GM21526 (cell line): ENCODE data around the gene LCMT2.

ENCODE experiments used
- ATAC-seq: cut with Tn5 transposase; IDR thresholded peaks from one replicate; pipeline ENCODE4 v1.9.1; 2021; ENCODE audit warnings: moderate library complexity; ENCODE audit not compliant: unreplicated experiment, low FRiP score

The LCMT2 gene, protein sequence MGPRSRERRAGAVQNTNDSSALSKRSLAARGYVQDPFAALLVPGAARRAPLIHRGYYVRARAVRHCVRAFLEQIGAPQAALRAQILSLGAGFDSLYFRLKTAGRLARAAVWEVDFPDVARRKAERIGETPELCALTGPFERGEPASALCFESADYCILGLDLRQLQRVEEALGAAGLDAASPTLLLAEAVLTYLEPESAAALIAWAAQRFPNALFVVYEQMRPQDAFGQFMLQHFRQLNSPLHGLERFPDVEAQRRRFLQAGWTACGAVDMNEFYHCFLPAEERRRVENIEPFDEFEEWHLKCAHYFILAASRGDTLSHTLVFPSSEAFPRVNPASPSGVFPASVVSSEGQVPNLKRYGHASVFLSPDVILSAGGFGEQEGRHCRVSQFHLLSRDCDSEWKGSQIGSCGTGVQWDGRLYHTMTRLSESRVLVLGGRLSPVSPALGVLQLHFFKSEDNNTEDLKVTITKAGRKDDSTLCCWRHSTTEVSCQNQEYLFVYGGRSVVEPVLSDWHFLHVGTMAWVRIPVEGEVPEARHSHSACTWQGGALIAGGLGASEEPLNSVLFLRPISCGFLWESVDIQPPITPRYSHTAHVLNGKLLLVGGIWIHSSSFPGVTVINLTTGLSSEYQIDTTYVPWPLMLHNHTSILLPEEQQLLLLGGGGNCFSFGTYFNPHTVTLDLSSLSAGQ

DNA sequence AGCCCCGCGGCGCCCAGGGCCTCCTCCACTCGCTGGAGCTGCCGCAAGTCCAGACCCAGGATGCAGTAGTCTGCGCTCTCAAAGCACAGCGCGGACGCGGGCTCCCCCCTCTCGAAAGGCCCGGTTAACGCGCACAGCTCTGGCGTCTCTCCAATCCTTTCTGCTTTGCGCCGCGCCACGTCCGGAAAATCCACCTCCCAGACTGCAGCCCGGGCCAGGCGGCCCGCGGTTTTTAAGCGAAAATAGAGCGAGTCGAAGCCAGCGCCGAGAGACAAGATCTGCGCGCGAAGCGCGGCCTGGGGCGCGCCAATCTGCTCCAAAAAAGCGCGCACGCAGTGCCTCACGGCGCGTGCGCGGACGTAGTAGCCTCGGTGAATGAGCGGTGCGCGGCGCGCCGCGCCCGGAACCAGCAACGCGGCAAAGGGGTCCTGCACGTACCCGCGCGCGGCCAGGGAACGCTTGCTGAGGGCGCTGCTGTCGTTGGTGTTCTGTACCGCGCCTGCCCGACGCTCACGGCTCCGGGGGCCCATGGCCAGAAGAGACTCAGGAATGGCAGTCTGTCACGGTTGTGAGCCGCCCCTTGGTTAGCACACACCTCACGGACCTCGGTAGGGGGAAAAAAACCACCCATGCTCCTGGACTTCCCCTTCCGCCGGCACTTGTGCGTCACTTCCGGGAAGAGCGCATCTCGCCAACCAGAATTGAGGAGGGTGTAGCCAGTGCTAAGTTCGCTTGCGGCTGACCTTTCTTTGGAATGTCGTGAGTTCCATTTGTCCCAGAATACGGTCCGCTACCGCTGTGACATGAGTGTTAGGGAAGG is at the start of gene LCMT2:
LCMT2 (minus strand) TSS at position 614 of the 820 bp plus-strand sequence; CDS start at position 530, 84 bp downstream.
- ATAC-seq: peak; percentile 85

DNA sequence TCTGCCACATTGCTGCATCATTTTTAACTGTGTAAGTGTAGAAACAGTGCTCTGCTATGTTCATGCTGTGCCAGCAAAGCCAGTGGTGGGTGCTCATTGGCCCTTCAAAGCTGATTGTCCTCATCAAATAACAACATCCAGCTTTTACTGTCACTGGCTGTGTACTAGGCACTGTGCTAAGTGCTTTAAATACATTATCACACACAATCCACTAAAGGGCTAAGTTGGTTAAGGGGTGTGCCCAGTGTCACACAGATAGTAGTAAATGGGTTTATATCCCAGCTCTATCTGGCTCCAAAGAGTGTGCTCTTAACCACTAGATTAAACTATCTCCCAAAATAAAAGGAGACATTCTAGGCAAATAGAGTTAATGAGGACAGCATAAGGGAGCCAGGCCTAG is 48.2 kb upstream of the LCMT2 start:
- ATAC-seq: no peak

DNA sequence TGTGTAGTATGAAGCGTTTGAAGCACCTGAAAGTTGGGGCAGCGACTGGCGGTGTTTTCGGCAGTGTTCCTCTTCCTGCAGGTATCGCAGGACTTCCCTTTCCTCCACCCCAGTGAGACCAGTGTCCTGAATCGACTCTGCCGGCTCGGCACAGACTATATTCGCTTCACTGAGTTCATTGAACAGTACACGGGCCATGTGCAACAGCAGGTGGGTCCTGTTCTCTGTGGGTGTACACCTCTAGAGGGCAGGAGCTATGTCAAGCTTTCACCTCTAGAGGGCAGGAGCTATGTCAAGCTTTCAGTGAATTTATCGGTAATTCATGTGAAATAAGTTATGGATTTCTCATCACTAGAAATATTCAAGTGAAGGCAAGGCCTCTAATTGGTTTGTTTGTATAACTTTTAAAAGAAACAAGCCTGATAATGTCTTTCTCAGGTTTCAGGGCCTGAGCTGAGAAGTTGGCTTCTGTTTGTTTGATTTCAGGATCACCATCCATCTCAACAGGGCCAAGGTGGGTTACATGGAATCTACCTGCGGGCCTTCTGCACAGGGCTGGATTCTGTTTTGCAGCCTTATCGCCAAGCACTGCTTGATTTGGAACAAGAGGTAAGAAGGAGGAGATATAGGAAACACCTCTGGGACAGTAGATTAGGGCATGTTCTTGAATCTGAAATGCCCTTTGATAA is 45.8 kb upstream of the LCMT2 start:
- no peak for ATAC-seq

DNA sequence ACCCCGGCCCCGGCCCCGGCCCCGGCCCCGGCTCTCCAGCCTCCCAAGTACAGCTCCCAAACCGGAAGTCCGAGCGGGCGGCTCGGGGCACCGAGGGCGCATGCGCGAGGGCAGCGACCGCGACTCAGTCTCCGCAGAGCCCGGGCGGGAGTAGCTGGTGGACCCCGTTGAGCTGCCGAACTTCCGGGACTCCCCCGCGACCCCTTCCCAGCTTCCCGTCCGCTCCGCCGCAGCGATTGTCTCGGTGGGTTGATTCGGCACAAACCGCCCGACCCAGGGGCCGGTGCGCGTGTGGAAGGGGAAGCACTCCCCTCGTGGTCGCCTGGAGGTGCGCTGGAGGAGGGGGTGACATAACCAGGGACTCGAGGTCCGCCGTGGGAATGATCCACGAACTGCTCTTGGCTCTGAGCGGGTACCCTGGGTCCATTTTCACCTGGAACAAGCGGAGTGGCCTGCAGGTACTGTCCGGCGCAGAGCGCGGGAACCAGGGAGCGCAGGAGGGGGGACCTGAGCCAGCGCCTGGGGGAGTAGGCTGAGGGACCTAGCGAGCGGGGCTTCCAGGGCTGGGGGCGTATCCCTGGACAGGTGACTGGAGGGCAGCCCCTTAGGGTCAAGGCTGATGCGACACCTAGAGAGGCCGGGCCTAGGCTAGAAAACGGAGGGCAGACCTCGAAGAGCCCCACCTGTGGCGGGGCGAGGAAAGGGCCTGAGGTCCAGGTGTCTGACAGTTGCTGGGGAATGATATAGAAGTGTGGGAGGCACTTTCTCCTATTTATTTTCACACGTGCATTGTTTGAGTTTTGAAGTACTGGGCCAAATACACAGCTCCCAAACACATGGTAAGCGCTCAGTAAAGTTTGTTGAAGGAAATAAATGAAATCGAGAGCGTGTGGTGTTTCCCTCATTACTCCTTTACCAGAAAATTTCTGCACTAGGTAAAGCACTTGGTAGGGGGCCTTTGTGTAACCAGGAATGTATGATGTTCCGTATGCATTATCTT is 40.9 kb upstream of the LCMT2 start, which contains the start of the genes TUBGCP4 and ZSCAN29:
TUBGCP4 (plus strand) TSS at position 127 of the 1,000 bp plus-strand sequence; CDS start at position 381, 254 bp downstream.
ZSCAN29 (minus strand) TSS at position 69 of the 1,000 bp plus-strand sequence. CDS start 1,130 bp downstream, outside the sequence.
- peak; percentile 73 for ATAC-seq

DNA sequence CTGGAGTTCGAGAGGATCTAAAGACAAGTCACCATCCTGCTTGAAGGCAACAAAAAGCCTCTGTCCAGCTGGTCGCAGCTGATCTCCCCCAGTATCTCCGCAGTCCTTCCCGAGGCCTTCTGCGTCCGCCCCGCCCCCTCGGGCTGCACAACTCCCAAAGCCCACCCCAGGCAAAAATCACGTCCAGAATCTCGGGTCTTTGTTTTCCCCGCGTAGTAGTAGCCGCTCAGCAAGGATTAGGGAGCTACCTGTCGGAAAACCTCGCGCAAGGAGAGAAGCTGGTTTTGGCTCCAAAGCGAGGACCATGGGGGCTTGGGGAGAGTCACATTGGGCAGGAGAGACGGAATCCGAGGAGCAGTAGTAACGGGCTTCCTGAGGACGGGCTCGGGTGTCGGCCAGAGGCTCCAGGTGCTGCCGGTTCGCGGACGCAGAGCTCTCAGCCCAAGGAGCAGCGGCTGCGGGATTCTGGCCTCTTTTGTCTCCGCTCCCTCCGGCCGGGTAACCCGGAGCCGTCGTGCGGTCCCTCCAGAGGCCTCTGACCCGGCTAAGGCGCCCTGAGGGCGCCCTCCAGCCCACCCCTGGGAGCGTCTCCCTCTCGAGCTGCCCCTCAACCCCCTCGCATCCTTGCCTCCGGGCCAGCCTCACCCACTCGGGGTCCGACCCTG is 40.1 kb upstream of the LCMT2 start:
- ATAC-seq: peak; percentile 13

DNA sequence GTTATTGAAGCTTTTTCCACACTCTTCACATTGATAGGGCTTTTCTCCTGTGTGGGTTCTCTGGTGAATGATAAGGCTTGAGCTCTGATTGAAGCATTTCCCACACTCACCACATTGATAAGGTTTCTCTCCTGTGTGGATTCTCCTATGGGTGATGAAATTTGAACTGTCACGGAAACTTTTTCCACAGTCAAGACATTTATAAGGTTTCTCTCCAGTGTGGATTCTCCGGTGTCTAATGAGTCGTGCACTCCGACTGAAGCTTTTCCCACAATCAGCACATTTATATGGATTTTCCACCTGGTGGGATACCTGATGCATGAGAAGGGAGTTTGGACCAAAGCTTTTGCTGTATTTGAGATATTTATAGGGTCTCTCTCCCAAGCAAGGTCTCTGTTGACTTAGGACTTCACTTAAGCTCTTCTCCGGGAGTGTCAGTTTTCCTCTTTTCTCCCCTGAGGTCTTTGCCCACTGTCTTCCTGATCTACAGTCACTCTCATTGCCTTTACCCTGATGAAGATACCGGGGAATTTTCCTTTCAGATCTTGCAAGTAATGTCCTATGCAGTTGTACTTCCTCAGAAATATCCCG is 31.0 kb upstream of the LCMT2 start:
- no peak for ATAC-seq

DNA sequence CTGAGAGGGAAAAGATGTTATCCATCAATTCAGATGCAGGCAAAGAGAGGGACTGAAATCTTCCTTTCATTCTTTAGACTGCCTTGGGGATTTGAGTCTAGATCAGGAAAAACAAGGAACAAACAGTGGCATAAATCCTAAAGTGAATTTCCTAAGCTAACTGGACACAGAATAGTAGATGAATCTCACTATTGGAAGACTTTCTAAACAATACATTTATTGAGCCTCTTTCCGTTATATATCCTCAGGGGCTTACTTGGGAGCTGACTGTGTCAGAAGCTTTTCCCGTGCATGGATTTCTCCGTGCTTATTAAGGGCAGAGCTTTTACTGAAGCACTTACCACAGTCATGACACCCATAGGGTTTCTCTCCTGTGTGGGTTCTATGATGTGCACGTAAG is 30.4 kb upstream of the LCMT2 start:
- ATAC-seq: no peak

DNA sequence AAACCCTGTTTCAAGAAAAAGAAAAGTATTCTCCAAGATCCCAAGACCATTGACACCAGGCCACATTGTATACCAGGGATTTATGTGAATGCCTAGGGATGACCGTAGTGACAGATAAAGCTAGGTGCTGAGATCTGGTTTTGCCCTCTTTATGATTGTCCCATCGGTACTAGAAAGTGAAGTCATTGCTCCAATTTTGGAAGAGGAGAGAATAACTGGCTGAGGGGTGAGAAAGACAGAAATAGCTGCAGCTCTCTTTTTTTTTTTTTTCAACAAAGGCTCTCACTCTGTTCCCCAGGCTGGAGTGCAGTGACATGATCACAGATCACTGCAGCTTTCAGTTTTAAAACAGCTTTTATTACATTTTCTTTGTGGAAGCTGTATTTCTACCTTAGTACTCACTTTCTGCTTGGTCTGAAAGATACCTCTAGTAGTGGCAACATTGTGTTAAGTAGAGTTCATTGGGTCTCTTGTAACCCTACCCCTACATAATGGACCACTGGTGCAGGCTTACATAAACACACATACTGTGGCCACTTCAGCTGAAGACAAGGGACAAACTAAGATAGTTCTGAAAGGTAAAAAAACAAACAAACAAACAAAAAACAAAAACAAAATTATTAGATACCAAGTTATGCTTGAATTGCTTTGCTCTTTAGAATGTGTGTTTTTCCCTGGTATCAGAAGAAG is 22.5 kb upstream of the LCMT2 start:
- ATAC-seq: no peak

DNA sequence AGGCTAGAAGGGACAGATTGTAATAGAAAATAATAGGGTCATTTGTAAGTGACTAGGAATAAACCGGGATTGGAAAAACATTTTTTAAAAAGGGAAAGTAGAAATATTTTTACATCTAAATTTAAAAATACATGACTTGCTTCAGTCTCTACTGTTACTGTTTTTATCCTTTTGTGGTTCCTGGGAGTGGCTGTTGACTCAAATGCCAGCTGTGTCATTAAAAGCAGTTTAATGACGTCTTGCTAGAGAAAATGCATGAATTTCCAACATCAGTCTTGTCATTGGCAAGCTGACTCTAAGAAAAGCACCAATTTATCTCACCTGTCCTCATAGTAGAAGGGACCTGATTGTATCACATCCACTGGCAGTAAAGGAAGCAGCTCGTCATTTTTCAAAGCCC is 16.7 kb upstream of the LCMT2 start:
- ATAC-seq: no peak

DNA sequence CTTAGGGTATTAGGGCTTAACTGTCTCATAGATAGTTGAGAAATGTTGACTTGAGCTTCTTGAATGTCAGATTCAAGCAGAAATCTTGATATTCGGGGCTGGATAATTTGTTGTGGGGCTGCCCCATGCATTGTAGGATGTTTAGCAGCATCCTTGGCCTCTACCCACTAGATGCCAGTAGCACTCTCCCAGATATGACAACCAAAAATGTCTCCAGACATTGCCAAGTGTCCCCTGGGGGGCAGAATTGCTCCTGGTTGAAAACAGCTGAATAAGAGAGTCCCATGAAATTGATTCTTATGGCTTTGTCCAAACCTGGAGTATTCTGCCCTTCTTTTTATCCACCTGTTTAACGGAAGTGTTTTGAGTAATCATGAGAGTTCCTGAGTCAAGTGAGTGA is 15.9 kb upstream of the LCMT2 start:
- no peak for ATAC-seq

DNA sequence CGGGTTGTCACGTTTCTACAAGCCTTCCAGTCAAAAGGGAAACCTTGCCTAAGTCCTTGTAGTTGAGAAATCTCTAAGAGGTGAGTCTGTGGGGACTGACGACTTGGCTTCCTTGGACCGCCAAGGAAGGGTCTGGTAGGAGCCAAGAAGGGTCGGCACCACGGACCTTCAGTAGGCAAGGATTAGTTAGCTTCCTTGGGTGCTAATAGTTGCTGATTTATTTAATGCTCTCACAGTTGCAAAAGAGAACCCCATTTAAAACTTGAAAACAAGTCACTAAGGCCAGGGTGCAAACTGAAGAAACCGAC is 361 bp upstream of the LCMT2 start:
- peak; percentile 38 for ATAC-seq

DNA sequence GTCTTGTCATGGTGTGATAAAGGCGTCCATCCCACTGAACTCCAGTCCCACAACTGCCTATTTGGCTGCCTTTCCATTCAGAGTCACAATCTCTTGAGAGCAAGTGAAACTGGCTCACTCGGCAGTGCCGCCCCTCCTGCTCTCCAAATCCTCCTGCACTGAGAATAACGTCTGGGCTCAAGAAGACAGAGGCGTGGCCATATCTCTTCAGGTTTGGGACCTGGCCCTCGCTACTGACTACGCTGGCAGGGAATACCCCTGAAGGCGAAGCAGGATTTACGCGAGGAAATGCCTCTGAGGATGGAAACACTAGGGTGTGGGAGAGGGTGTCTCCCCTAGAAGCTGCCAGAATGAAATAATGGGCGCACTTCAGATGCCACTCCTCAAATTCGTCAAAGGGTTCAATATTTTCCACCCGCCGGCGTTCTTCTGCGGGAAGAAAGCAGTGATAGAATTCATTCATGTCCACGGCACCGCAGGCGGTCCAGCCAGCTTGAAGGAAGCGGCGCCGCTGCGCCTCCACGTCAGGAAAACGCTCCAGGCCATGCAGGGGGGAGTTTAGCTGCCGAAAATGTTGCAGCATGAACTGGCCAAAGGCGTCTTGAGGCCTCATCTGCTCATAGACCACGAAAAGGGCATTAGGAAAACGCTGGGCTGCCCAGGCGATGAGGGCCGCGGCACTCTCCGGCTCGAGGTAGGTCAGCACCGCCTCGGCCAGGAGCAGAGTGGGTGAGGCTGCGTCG is 985 bp downstream of the LCMT2 start:
- ATAC-seq: no peak

DNA sequence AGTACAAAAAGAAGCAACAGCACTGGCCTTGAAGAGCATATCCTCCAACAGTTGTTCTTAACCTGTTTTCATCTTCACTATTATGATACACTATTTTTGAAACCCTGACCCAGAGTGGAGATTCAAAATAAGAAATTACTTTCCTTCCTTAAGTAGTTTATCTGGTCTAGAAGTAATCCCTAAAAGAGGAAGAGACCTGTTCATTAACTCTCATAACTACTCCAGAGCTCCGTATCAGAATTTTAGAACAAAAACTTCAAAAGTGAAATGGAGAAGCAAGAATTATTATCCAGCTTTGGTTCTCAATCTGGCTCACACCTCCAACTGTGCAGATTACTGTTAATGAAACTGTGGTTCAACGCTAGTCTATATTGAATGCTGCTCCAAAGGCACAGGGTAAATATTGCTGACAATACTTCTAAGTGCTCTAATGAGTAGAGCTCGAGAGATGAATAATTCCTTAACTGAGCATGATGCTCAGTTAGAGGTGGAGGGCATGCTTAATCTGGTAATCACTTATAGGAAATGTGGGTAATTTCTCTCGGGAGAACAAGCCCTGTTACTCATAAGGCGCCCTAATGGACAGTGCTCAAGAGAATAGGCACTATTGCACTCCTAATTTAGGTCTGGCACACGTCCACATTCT is 5.2 kb downstream of the LCMT2 start:
- no peak for ATAC-seq

DNA sequence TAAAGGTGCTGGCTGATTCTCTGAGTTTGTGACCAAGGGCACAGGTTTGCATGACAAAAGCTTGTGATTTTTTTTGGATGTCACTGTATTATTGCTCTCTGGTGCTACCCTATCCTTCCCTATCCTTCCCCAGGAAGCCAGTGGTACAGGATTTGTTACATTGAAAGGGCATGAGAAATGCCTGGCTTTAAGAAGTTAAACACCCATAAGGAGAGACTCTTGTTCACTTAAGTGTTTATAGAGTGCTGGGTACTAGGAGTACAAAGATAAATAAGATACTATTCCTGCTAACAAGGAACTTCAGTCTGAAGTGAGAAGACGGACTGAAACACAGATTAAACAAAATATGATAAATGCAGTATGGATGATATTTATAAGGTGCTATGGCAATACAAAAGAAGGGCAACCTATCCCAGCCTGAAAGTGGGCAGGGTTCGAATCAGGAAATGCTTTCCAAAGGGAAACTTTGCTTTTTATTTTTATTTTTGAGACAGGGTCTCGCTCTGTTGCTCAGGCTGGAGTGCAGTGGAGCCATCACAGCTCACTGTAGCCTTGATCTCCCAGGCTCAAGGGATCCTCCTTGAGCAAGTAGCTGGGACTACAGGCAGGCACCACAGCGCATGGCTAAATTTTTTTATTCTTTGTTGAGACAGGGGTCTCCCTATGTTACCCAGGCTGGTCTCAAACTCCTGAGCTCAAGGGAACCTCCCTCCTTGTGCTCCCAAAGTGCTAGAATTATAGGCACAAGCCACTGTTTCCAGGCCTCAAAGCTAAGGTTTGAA is 11.2 kb downstream of the LCMT2 start:
- no peak for ATAC-seq

DNA sequence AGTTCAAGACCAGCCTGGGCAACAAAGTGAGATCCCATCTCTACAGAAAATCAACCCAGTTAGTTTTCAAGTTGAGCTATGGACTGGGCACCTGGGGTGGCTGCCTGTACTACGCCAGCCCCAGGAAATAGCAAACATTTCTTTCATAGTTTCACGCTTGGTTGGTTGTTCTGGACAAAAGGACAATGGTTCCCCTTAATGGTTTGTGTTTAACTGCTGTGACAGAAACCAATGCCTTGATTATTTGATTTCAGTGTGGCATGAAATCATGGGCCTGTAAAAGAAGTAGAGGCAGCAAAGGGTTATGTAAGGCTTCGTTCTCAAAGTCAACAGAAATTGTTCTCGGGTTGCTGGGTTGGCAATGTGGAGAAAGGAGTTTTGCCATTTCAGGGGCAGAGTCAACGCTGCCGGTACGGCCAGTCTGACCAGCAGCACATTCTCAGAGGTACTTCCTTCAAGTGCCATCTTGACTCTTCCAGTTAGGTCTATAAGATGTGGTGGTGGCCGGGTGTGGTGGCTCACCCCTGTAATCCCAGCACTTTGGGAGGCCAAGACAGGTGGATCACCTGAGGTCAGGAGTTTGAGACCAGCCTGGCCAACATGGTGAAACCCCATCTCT is 12.7 kb downstream of the LCMT2 start:
- ATAC-seq: no peak
